Fibroblast of gingiva (primary cell): Measurements from ENCODE around the gene LAMA5.
A peak's percentile ranks its signal among the peaks of the same experiment; 100 is the strongest.

ENCODE experiments used
- DNase-seq: peaks from one replicate; pipeline ENCODE4 v3.0.0-alpha.2; 2011; ENCODE audit warnings: low read depth

Gene LAMA5

DNA sequence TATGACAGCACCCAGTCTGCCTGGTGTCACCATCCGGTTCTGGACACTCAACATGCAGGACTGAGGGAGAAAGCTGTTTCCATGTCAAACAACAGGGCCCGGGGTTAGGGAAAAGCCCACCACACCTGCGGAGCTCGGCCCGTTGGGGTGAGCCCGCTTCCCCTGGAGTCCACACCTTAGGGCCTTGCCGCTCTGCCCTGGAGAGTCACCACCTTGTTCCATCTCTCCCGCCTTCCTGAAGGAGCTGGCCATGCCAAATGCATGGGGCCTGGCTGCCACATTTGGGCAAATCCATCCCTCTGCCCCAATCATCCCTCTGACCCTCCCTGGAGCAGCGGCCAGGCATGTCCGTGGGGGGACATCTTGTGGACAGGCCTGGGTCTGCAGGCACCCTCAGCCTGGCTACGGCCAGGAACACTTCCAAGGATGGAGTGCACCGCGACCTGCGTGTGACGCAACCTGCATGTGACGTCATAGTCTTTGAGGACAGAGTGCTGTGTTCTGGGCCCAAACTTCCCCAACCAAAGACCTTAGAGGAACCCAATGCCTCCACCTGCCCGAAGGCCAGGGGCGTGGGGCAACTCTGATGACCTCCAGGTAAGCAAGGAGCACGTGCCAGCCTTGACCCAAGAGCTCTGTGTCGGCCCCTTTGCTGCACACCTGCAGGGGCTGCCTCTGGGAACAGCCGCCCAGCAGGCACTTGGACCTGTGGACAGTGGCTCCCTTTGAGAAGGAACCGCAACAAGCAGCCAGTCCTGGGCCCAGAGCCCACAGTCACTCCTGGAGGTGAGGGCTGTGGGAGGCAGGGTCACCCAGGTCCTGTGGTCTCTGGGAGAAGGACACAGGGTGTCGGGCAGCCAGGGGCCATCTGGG, 38.2 kb upstream of the LAMA5 start:
- DNase-seq, result peak; percentile 57

DNA sequence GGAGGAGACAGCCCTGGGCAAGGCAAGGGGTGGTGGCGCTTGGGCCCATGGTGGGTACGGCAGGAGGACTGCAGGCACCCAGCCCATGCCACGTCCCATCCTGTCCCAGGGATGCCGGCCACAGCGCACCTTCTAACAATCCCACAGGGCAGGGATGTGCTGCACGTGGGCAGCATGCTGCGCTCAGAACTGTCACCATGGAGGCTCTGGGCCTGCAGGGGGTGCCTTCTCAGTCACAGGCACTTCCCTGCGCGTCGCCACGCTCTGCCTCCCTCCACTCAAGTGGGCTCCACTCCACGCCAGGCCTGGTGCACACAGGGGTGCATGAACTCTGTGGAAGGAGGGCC, 37.6 kb upstream of the LAMA5 start:
- no peak for DNase-seq

DNA sequence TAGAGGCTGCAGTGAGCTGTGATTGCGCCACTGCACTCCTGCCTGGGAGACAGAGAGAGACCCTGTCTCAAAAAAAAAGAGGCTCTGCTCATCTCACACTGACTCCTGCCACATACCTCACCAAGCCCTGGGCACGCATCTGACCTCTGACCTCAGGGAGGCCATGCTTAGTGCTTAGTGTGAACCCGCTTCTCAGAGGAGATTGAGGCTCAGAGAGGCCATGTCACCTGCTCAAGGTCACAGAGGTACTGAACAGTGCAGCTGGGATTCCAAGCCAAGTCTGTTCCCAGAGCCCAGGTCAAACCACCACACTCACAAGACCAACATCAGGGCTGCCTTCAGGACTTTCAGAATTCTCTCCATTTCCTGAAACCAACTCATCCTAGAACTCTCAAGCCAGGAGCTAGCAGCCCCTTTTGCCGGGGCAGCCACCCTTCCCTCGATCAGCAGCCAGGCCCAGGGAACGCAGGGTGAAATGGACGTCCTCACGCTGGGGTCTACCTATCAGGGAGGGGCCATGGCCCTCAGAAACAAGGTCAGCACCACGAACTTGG, 37.1 kb upstream of the LAMA5 start:
- DNase-seq, result no peak

DNA sequence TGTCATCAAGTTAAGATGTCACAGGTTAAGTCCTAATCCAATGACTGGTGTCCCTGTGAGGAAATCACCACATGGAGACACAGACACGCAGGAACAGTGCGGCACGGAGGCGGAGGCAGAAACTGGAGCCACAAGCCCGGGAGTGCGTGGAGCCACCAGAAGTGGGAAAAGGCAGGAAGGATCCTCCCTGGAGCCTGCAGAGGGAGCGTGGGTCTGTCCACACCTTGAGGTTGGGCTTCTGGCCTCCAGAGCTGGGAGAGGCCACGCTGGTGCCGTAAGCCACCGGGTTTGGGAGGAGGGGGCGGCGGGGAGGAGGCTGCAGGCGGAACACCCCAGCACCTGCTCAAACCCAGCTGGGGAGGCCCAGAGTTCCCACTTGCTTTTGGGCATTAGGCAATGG, 36.2 kb upstream of the LAMA5 start:
- no peak for DNase-seq

DNA sequence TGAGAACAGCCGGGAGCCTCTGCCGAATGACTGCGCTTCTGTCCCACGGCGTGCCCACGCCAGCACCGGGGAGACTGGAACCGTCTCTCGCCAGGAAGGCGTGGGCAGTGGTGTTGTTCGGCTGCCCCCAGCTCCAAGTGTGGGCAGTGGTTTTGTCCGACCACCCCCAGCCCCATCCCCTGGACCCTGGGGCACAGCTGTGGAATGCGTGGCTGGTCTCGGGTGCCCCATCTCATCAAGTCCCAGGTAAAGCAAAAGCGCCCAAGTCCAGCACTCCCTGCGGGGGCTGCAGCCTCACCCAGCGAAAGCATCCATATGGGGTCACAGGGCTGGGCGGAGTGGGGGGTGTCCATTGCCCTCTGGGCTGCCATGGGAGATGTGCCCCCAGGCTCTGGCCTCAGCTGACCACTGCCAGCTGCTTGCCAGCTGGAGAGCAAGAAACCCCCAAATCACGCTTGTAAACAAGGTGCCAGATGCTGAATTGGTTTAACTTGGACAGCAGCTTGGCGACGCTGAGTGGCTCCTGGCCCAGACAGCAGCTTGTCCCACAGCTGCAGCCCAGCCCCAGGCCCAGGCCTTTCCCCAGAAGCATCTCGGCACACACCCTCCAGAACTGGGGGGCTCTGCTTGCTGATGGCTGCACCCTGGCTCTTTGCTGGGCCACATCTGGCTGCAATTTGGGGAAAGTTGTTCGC, 35.5 kb upstream of the LAMA5 start:
- no peak for DNase-seq

DNA sequence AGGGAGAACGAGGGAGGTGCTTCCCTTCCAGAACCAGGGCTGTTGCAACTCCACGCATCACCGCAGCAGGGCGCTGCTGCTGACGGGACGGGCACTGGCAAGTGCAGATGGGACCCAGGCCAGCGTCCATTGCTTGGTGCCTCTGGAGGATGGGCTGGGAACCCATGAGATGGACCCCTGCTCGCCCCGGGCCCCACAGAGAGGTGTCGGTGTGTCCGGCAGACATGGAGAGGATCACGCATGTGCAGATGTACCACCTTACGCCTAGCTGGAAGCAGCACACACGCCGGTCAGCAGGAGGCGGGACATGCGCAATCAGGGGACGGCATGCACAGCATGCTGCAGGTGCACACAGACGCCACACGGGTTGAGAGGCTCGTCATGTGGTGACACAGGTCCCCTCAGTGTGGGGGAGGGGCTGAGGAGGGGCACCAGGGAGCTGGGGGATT, 34.2 kb upstream of the LAMA5 start:
- no peak for DNase-seq

DNA sequence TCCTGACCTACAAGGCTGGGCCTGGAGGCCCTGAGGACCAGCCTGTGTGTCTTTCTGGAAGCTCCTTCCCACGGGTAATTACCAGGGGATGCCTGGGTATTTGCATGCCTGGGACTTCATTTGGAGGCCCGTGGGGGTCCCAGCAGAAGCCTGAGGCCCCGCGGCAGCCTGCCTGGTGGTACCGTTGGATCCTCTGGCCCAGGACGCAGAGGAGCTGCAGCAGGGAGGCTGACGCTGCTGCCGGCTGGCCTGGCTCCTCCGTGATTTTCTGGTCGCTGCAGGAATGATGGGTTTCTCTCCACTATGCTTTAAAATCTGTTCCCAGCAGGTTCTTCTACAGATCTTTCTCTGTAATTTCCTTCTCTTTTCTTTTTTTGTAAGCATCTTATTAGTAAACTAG, 33.4 kb upstream of the LAMA5 start:
- no peak for DNase-seq

DNA sequence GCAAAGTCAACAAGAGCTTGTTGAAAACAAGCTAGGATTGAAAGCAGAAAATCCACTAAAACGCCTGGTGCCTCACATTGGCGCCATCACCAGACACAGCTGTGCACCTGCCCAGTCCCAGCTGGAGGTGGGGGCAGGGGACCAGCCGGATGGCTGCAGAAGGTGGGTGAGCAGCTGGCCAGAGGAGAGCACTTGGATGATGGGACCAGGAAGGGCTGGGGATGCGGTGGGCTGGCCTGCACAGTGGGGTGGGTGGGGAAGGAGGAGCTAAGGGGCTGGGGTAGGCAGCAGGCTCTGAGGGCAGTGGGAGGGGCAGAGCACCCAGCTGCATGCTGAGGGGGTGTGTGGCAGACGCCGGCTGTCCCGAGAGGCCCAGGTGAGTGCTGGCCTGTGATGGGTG, 32.9 kb upstream of the LAMA5 start:
- DNase-seq, result no peak

DNA sequence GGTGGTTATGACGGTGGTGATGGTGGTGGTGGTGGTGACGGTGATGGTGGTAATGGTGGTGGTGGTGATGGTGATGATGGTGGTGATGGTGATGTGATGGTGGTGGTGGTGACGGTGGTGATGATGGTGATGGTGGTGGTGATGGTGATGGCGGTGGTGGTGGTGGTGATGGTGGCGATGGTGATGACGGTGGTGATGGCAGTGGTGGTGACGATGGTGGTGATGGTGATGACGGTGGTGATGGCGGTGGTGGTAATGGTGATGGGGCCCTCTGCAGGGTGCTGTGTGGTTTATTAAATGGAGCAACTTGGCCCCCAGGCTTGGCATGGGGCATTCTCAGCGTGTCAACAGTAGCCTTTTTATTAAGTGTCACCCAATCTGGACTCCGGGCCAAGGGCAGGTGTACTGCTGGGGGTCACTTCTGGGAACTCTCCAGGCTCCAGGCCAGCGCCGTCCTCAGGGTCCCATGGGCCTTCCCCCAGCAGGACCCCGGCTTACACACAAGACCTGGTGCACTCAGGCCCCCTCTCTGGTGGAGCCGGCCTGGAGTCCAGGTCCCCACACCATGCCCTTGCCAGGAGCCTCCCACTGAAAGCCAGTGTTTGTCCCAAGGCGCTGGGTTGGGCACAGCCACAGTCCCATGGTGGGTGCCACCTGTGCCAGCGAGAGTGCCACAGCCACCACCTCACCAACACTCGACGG, 31.2 kb upstream of the LAMA5 start:
- DNase-seq, result no peak

DNA sequence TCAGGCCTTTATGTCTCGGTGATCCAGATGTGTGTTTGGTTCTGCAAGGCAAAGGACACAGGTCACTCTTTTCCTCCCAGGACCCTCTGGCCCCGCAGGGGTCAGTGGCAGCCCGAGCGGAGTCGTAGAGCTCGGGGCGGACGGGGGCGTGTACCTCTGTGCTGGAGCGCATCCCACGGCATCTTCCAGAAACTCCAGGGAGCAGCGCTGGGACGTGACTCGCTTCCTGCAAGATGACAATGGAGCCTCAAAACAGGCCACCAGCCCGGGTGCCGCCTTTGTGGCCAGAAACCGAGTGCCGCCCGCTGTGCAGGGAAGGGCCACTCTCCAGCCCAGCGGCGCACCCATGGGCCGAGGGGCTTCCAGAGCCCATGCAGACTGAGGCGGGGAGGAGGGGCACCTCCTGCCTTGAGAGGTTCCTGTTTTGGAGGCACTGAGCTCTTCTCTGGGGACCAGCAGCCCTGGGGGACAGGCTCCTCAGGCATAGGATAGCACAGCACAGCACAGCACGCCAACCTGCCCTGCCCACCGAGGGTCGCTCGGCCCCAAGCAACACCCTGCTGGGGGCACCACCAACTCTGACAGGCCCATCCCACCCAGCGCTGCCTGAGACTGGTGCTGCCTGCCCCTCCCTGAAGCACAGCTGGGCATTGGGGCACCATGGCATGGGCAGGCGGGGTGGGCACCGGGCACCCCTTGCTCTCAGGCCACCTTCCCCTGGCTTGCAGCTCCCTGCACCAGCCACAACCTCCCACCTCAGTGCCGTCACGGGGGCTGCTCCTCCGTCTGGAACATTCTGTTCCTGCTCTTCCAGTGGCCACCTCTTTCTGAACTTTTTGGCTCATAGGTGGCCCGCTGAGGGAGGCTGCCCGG, 29.5 kb upstream of the LAMA5 start:
- DNase-seq, result no peak

DNA sequence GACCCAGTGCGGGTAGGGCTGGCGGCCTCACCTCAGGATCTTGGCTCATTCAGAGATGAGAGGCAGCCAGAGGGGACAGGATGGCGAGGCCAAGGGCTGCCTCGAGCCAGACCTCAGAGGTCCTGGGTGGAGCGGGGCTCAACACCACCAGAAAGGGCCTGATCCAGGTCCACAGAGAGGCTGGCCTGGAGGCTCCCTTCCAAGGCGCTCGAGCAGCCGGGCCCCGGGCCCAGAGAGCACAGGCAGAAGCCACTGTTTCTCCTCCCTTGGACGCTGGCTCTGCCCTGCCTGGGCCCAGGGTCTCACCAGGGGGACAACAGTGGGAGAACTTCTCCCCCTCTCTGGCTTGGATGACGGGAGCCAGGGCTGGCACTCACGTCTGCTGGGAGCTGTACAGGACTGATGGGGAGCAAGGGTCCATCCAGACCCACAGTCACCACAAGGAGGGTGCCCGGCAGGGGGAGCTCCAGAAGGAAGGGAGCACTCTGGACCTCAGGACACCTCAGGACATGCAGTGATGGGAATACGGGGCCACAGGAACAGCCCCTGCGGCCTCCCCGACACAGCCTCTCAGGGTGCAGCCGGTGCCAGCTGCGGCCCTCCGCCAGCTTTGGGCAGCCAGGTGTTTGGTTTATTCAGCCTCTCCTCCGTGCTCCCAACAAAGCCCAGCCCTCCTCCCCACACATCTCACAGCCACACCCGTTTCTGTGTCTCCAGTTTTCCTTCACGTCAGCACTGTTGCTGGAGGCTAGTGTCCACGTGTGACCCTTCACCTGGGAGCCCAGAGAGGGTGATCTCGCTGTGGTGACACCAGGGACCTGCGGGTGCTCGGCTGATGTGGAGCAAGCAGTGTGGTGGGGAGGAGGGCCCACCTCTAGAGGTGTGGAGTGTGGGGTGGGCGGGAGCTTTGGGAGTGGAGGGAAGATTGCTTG, 28.5 kb upstream of the LAMA5 start:
- DNase-seq, result no peak

DNA sequence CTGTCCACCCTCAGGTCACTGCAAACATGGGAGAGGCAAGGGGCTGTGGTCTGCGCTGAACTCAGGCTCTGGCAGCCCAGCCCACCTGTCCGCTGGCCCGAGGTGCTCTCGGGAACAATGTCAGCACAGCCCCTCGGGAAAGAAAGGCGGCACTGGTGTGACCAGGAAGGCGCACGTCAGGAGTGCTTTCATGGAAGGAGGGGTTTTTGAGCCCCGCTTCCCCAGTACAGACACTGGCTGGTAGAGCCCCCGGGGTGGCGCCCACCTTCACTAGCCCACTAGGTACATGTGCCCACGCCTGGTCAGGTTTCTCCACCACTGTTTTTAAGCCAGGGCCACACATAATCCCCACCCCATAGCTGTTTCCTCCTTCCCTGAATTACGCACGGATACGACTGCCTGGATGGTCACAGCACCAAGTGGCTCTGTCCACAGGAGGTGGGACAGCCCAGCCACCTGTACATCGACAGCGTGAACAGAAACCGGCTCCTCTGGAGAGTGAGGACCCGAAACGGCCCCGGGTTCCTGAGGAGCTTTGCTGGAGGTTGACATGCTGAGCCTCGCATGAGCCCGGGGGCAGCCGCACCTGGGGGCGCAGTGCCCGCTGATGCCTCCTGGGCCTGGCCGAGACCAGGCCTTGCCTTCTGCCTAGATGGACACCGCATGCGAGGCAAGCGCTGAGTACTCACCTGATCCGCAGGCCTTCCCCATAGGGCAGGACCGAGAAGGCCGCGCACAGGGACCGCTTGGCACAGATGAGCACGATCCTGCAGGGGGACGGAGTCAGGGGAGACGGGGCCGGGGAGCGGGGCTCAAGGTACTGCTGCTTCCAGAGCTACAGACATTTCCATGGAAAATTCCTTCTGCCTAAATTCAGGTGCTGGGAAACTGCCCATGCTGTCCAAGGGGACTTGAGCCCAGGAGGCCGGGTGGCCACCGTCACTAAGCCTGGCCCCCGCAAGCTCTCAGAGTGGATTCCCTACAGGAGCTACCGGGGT, 27.4 kb upstream of the LAMA5 start:
- no peak for DNase-seq

DNA sequence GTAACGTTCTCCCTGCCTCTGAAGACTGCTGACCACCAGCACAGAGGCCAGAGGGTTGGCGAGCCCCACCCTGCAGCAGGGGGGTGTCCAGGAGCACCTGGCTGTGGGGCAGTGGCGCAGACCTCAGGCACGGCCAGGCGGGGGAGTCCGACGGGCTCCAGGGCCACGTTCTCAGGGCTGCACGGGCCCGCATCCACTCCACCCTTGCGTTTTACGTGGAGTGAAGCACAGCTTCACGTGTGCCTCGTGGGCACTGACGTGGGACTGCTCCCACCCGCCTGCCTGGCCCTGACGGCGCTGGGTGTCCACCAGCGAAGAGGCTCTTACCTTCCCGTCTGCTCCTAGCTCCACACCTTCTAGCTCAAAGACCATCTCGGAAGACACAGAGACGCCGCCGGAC, 26.7 kb upstream of the LAMA5 start:
- no peak for DNase-seq

DNA sequence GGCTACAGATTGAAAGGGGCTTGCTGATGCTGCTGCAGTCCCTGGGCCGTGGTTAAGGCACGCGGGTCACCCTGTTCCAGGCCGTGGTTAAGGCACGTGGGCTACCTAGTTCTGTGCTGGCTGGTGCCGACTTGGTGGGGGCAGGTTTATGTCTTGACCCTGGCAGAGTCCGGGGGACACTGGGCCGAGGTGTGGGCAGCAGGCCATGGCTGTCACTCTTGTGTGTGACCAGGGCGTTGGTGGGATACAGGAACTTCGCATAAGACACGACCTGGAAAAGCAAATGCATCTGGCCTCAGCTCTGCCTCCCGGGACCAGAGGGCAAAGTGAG, 26.2 kb upstream of the LAMA5 start:
- DNase-seq, result no peak

DNA sequence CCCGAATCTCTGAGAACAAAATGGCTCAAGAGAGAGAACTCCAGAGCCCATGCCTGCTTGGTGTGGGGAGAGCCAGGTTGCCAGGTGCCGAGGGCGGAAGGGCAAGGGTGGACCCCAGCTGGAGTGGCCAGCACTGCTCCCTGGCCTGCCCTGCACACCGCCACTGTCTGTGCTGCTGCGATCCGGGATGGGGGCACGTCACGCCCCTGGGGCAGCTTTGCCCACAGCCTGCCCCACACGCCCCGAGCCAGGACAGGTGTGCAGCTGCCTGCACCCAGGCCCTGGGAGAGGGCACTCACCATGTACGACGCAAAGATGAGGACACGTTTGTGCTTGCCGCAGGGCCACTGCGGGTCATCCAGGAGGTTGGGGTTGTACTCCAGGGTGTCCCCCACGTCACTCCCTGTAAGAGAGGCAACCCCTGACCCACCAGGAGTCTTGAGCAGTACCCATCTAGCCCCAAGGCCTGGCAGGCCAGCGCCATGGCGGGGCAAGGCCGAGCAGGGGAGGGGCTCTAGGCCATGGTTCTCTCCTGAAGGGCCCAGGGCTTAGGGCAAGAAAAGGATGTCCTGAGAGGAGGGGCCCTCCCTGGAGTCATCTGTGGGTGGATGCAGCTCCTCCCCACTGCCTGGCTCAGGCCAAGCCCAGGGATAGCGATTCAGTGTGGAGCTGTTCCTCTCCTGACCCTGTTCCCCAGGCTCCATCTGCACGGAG, 25.7 kb upstream of the LAMA5 start:
- no peak for DNase-seq

DNA sequence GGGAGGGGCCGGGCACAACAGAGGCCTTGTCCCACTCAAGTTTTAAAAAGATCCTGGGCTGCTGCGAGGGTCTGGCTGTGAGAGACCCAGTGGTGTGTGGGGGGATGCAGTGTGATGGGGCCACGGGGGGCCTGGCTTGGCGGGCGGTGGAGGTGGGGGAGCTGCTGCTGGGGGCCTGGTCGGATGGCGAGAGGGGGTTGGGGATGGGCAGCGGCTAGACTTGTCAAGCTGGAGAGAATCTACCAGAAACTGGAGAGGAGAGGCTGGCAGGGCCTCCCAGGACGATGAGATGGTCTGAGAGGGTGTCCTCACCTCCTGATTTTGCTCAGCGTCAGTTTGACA, 24.9 kb upstream of the LAMA5 start:
- DNase-seq, result no peak

DNA sequence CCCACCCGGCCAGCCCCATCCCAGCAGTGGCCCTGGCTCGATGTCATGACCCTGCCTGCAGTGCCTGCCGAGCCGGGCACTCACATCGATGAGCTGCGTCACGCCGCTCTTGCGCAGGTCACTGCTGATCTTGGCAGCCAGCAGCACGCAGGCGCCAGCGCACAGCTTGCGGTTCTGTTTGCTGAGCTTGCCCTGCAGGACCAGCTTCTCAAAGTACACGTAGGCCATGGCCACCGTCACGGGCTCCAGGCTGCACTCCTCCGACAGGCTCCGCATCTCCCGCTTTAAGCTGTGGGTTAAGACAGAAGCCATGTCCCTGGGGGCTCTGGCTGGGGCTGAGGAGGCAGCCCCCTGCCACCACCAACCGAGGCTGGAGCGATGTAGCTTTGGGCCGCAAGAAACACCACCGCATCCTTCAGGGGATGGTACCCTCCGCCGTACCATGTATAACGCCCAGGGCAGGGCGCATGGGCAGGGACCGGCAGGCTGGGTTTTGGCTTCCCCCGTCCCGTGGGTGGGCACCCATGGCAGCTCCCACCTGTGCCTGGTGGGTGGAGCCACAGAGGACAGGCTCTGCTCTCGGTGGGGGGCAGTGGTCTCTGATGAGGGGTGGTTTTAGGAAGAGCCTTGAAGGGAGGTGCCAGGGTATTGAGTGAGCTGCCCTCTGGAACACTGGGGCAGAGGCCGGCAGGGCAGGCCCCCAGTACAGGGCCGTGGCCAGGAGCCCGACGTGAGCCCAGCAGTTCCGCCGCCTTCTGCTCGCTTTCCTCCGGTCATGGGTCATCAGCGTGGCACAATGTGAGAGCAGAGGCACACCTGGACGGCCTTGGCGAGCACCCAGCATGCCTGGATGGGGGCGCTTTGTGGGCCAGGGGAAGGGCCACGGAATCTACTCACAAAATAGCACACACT, 24.3 kb upstream of the LAMA5 start:
- no peak for DNase-seq
